Stimulated activated CD4-positive, alpha-beta T cell treated with anti-CD3 and anti-CD28 coated beads, Interleukin-4, amount 100 ng/mL, for 1 hour (primary cell): ENCODE results near the gene GALNT2.

Experiments
- DNase-seq: peaks from one replicate; pipeline ENCODE4 v3.0.0-alpha.2; 2020

GALNT2 gene

DNA sequence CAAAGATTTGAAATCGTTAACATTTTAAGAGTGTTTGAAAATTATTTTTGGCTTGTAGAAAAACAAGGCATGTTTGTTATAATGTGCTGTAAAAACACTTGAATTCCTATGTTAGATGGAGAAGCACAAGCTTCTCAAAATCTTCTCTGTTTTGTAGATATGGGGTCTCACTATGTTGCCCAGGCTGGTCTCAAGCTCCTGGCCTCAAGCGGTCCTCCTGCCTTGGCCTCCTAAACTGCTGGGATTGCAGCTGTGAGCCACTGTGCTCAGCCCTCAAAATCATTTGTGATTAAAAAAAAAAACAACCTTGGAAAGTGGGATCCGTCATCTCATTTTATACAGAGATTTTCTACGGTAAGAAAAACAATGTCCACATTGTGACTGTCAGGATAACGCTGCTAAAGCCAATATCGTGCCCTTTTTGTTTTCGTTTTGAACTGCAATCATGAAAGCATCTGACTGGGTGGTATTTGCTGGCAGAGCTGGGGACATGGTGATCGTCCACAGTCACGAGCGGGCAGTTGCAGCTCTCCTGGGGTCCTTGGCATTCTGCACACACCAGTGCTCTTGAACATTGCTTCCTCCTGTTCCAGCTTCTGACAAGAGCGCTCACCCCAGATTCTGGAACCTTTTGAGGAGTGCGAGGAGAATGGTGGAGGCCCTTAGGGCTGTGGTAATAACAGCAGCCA lies 246.6 kb downstream of the GALNT2 start:
- no peak for DNase-seq

- no peak for DNase-seq
Observed at GRCh38 chr1:230314142-230314470, 247.1 kb downstream of the GALNT2 start.

DNA sequence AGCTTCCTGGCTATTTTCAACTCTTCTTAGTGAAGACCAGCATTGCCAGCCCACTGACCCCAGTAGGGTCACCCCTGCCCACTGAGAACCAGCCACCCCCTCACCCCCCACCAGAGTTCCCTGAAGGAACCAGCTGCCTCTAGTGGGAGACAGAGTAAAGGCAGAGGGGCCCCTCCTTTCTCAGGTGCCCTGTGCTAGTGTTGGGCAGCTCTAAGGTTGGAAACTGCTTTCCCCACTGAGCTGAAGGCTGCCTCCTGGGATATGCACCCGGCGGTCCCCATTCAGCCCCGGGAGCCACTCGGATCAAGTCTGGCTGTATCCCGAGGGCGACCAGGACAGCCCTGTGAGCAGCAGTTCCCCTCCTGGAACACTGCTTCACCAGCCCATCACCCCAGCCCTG lies 248.1 kb downstream of the GALNT2 start:
- DNase-seq = no peak

- DNase-seq = no peak
Observed at GRCh38 chr1:230316864-230317745, 250.1 kb downstream of the GALNT2 start.

GRCh38 chr1:230317823-230318819 lies 251.1 kb downstream of the GALNT2 start:
- DNase-seq = no peak

GRCh38 chr1:230319014-230319747 lies 252.1 kb downstream of the GALNT2 start:
- DNase-seq = no peak

GRCh38 chr1:230320804-230321203 lies 253.8 kb downstream of the GALNT2 start:
- DNase-seq = no peak

- DNase-seq = no peak
Observed at GRCh38 chr1:230321341-230321740, 254.3 kb downstream of the GALNT2 start.

DNA sequence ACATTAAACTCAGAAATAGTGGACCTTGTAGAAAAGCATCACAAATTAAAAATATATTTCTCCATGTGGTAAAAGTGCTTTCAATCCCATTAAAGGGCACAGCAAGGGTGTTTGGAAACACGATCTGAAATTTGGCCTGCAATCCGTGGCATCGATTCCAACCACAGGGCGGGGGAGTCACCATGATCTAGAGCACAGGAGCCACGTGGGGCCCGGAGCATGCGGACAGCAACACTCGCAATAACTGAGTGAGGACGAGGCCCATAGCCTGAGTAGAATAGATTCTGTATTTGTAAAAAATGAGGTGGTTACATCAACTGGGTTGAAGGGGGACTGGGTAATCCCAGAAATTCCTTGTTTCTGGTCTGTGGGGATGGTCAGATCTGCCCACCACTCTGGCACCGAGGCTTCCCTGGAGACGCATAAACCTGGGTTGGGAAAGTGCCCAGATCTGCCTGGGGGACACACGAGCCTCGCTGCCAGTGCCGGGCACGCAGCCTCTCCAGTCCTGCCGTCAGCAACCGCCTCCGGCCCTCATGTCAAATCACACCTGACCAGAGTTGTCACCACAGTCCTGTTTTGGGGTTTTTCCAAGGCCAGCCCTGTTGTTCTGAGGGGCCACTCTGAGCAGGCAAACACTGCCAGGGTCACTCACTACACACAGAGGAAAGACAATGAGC lies 254.8 kb downstream of the GALNT2 start:
- no peak for DNase-seq

- DNase-seq = no peak
Observed at GRCh38 chr1:230322421-230322756, 255.4 kb downstream of the GALNT2 start.

- DNase-seq = no peak
Observed at GRCh38 chr1:230322967-230323547, 256.0 kb downstream of the GALNT2 start.

DNA sequence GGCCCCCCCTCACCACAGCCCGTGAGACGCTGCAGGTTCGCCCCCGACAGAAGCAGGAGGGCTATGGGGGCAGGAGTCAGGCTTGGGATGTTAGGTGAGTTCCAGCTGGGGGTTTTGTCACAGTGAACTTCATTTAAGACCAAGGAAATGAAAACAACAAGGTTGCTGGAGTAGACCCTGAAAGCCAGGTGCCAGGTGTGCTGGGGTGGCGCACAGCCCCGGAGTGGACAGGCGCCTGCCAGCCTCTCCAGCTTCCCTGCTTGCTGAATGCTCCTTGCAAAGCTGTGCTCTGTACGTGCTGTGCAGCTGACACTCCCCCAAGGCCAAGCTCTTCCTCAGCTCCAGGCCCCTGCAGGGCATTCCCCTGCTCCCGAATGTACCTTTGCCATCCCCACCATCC lies 256.6 kb downstream of the GALNT2 start:
- no peak for DNase-seq

GRCh38 chr1:230326971-230327891 lies 260.2 kb downstream of the GALNT2 start:
- DNase-seq = no peak

GRCh38 chr1:230327892-230328284 lies 260.9 kb downstream of the GALNT2 start:
- peak; percentile 27 for DNase-seq

- no peak for DNase-seq
Observed at GRCh38 chr1:230328342-230329015, 261.4 kb downstream of the GALNT2 start.

GRCh38 chr1:230330157-230330556 lies 263.1 kb downstream of the GALNT2 start:
- no peak for DNase-seq
